Suppressor macrophage treated with lipopolysaccharide for 4 hours (primary cell): Measurements from ENCODE around the gene C19orf44.

Experiments used
- DNase-seq: peaks from one replicate; pipeline ENCODE4 v3.0.0-alpha.2; 2020

The C19orf44 gene

GRCh38 chr19:16518483-16519229, 22.5 kb downstream of the C19orf44 start:
- no peak for DNase-seq

- no peak for DNase-seq
Measured at GRCh38 chr19:16519230-16519687, 23.1 kb downstream of the C19orf44 start.

- DNase-seq = no peak
Measured at GRCh38 chr19:16520074-16520973, 24.1 kb downstream of the C19orf44 start.

GRCh38 chr19:16520986-16521624, 24.9 kb downstream of the C19orf44 start:
- DNase-seq = no peak

- DNase-seq = no peak
Measured at GRCh38 chr19:16521715-16522289, 25.6 kb downstream of the C19orf44 start.

- DNase-seq = no peak
Measured at GRCh38 chr19:16522559-16523377, 26.6 kb downstream of the C19orf44 start.

GRCh38 chr19:16524991-16525734, 29.0 kb downstream of the C19orf44 start:
- DNase-seq = no peak

- DNase-seq = no peak
Measured at GRCh38 chr19:16525751-16526481, 29.7 kb downstream of the C19orf44 start.

- DNase-seq = no peak
Measured at GRCh38 chr19:16527334-16527935, 31.2 kb downstream of the C19orf44 start.

GRCh38 chr19:16527971-16528521, 31.9 kb downstream of the C19orf44 start:
- peak; percentile 29 for DNase-seq

- DNase-seq = no peak
Measured at GRCh38 chr19:16529466-16530144, 33.4 kb downstream of the C19orf44 start.

GRCh38 chr19:16530540-16531379, 34.6 kb downstream of the C19orf44 start:
- no peak for DNase-seq

GRCh38 chr19:16531380-16531669, 35.1 kb downstream of the C19orf44 start:
- DNase-seq = no peak

GRCh38 chr19:16532440-16533234, 36.4 kb downstream of the C19orf44 start:
- DNase-seq = no peak

- no peak for DNase-seq
Measured at GRCh38 chr19:16535381-16535780, 39.2 kb downstream of the C19orf44 start.

GRCh38 chr19:16536130-16536529, 39.9 kb downstream of the C19orf44 start:
- DNase-seq = no peak

GRCh38 chr19:16537111-16537510, 40.9 kb downstream of the C19orf44 start:
- DNase-seq = no peak

- no peak for DNase-seq
Measured at GRCh38 chr19:16540948-16541347, 44.8 kb downstream of the C19orf44 start.
